ENCODE data around the gene METTL14. TPM values are rescaled to one million over a fixed set of nuclear protein-coding genes. Genes with fewer than 3 reads are reported as not detected.
A peak's percentile ranks its signal among the peaks of the same experiment; 100 is the strongest.

Gene METTL14
- polyA plus RNA-seq, 3 donors: 6.6 to 19.2 (median 8.2) TPM

DNA sequence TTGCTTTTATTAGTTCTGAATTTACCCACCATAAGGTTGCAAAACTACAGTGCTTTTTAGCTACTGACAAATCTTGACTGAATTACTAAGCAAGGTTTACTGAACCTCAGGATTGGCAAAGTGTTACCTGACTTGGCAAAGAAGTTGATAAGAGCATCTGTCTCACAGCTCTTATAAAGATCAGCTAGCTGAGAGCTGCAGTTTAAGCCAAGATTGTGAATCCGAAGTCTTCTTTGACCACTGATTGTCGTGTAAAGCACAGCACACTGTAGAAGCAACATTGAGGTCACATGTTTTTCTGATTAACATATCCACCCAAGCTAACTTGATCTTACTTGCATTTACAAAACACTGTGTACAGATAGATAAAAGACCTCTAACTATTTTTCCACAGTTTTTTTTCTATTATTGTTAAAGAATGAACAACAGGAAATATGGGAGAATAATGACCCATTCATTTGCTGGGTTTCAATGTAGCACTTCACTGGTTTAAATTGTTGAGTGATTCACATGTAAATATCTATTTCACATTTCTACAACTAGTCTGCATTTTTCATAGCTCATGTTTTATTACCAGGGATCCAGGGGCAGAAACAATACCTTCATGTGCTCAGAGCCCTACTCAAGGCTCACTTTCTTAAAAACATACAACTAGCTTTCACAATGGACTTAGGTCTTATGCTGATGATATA is 54.0 kb downstream of the METTL14 start:
- no peaks in the 10 kb centered on the region for H3K27me3 Mint-ChIP-seq (ENCODE audit: low read depth in 3 of 3)
- no peak overlapping the region for H2AFZ ChIP-seq (ENCODE audit: insufficient read depth, low read depth, low read length, poor library complexity, severe bottlenecking)
- no peak for DNase-seq
- H3K9me3 Mint-ChIP-seq: no peaks in the 10 kb centered on the region
- no peaks in the 10 kb centered on the region for H3K4me1 ChIP-seq (ENCODE audit: control insufficient read depth in 1 of 2, insufficient read depth in 2 of 2, low read length in 2 of 2)
- H3K4me1 Mint-ChIP-seq: no peaks in the 10 kb centered on the region
- H3K4me3 ChIP-seq (replicated peaks in 1 of 3; ENCODE audit: low read depth in 2 of 3, low read length in 3 of 3): no peak overlapping the region
- H3K9ac ChIP-seq (ENCODE audit: insufficient read depth, low read length, poor library complexity, severe bottlenecking): no peak overlapping the region
- intact Hi-C loops (cut with micrococcal nuclease): no loop called here
- peaks cover 79 to 89% of the 10 kb centered on the region in 2 donors for H3K36me3 Mint-ChIP-seq
- H3K27ac Mint-ChIP-seq: no peak overlapping the region
- no peak overlapping the region for H3K4me3 Mint-ChIP-seq
- no peak overlapping the region for H3K27ac ChIP-seq (ENCODE audit: low read depth in 1 of 2, low read length in 2 of 2)
- no peaks in the 10 kb centered on the region for H3K9me3 ChIP-seq (replicated peaks in 1 of 2; ENCODE audit: control insufficient read depth in 1 of 2, insufficient read depth in 1 of 2, low read length in 2 of 2)
- no peak overlapping the region for H3K4me2 ChIP-seq (replicated peaks; ENCODE audit: extremely low read depth, low read length, poor library complexity, severe bottlenecking)
- H3K79me2 ChIP-seq (ENCODE audit: insufficient read depth, low read length): no peaks in the 10 kb centered on the region
- 100% methylated on average over 2 of the region's 2 CpGs for WGBS (ENCODE audit: insufficient coverage)
- peaks cover 81 to 97% of the 10 kb centered on the region in 2 donors for H3K36me3 ChIP-seq (replicated peaks in 1 of 2; ENCODE audit: control insufficient read depth in 1 of 2, insufficient read depth in 2 of 2, low read length in 2 of 2)
- no peaks in the 10 kb centered on the region for H3K27me3 ChIP-seq (ENCODE audit: control insufficient read depth in 2 of 2, insufficient read depth in 2 of 2, low read length in 2 of 2)
- no peak for TF ChIP-seq CTCF (IDR thresholded peaks at IDR 0.05)
- H4K20me1 ChIP-seq (ENCODE audit: insufficient read depth, low read length): no peaks in the 10 kb centered on the region

- no peaks in the 10 kb centered on the region for H3K79me2 ChIP-seq (ENCODE audit: insufficient read depth, low read length)
- no peaks in the 10 kb centered on the region for H4K20me1 ChIP-seq (ENCODE audit: insufficient read depth, low read length)
- Mint-ChIP-seq H3K27ac (no peak overlapping the region), H3K4me1 (no peaks in the 10 kb centered on the region), H3K9me3 (no peaks in the 10 kb centered on the region), H3K36me3 (peaks cover 78 to 89% of the 10 kb centered on the region in 2 donors), H3K4me3 (no peak overlapping the region), H3K27me3 (ENCODE audit: low read depth in 3 of 3) (no peaks in the 10 kb centered on the region)
- peak in 1 of 3 donors; percentile 8 for DNase-seq
- peaks cover 83 to 97% of the 10 kb centered on the region in 2 donors for H3K36me3 ChIP-seq (replicated peaks in 1 of 2; ENCODE audit: control insufficient read depth in 1 of 2, insufficient read depth in 2 of 2, low read length in 2 of 2)
- H3K27me3 ChIP-seq (ENCODE audit: control insufficient read depth in 2 of 2, insufficient read depth in 2 of 2, low read length in 2 of 2): no peaks in the 10 kb centered on the region
- peak; percentile 64 for TF ChIP-seq CTCF (IDR thresholded peaks at IDR 0.05)
- H3K4me1 ChIP-seq (ENCODE audit: control insufficient read depth in 1 of 2, insufficient read depth in 2 of 2, low read length in 2 of 2): no peaks in the 10 kb centered on the region
- H3K9me3 ChIP-seq (replicated peaks in 1 of 2; ENCODE audit: control insufficient read depth in 1 of 2, insufficient read depth in 1 of 2, low read length in 2 of 2): no peaks in the 10 kb centered on the region
- no CpG with 5 or more reads among the region's 5 CpGs for WGBS (ENCODE audit: insufficient coverage)
- intact Hi-C loops (cut with micrococcal nuclease): no loop called here
- H3K27ac ChIP-seq (ENCODE audit: low read depth in 1 of 2, low read length in 2 of 2): no peak overlapping the region
- no peak overlapping the region for H3K9ac ChIP-seq (ENCODE audit: insufficient read depth, low read length, poor library complexity, severe bottlenecking)
- no peak overlapping the region for H3K4me2 ChIP-seq (replicated peaks; ENCODE audit: extremely low read depth, low read length, poor library complexity, severe bottlenecking)
- no peak overlapping the region for H2AFZ ChIP-seq (ENCODE audit: insufficient read depth, low read depth, low read length, poor library complexity, severe bottlenecking)
- H3K4me3 ChIP-seq (replicated peaks in 1 of 3; ENCODE audit: low read depth in 2 of 3, low read length in 3 of 3): no peak overlapping the region
Measured at GRCh38 chr4:118740869-118741268, 55.7 kb downstream of the METTL14 start.
